Tibial nerve (tissue), 4 donors: Measurements from ENCODE around the gene SLAMF1. TPM values are rescaled to one million over a fixed set of nuclear protein-coding genes. Genes with fewer than 3 reads are reported as not detected.

Experiments
- DNase-seq, 2 donors: peaks; one replicate each; pipeline ENCODE4 v3.0.0-alpha.2; 2019; ENCODE audit warnings: low spot score in 2 of 2
- H3K27ac ChIP-seq, 4 donors: fragments of 200-600 bp; sonication (generic) in 3 of 4; one replicate each; pipeline ENCODE4 v1.5.1; 2017 to 2019; ENCODE audit warnings: mild to moderate bottlenecking in 1 of 4
- H3K27me3 ChIP-seq, 2 donors: fragments of 200-600 bp; sonication (generic) in 1 of 2; one replicate each; pipeline versions ENCODE4 v1.5.1 to v1.6.0; 2017 to 2019
- H3K36me3 ChIP-seq, 3 donors: fragments of 200-600 bp; sonication (generic); one replicate each; pipeline ENCODE4 v1.5.1; 2018 to 2019
- H3K4me1 ChIP-seq, 4 donors: fragments of 200-600 bp; sonication (generic) in 3 of 4; one replicate each; pipeline ENCODE4 v1.5.1; 2017 to 2019
- H3K4me3 ChIP-seq, 4 donors: fragments of 200-600 bp; sonication (generic) in 3 of 4; one replicate each; pipeline ENCODE4 v1.5.1; 2017 to 2019; ENCODE audit warnings: mild to moderate bottlenecking in 1 of 4, moderate library complexity in 1 of 4
- H3K9me3 ChIP-seq, 4 donors: fragments of 200-600 bp; sonication (generic) in 3 of 4; one replicate each; pipeline ENCODE4 v1.5.1; 2017 to 2019
- EP300 ChIP-seq, 2 donors: sonication (generic); formaldehyde crosslinking; IDR thresholded peaks; one replicate each; pipeline ENCODE4 v1.6.1; 2017; ENCODE audit warnings: antibody characterized with exemption in 2 of 2, mild to moderate bottlenecking in 1 of 2
- POLR2A ChIP-seq, 2 donors: fragments of 450-650 bp; IDR thresholded peaks; one replicate each; pipeline ENCODE4 v1.6.1; 2017; ENCODE audit warnings: antibody characterized with exemption in 2 of 2, mild to moderate bottlenecking in 2 of 2, moderate library complexity in 2 of 2
- WGBS, 2 donors: methylation state at CpG; one replicate each; pipeline ENCODE4 v1.1.5; 2018; 5-methylcytosine and 5-hydroxymethylcytosine counted together
- total RNA-seq, 4 donors: library from RNA; depleted of rRNA; stranded (reverse); fragments of >200 nt; gene quantifications; one replicate each; pipeline ENCODE4 v1.1.0, GENCODE V29; 2016
- TF ChIP-seq, protein P1 (sequence below), 5 experiments: fragments of 200-600 bp in 3 of 5; fragments of 450-650 bp in 2 of 5; sonication (generic) in 3 of 5; IDR thresholded peaks; one replicate each; pipeline ENCODE4 v1.5.1; 2016 to 2019; ENCODE audit warnings: antibody characterized with exemption in 5 of 5, mild to moderate bottlenecking in 3 of 5, moderate library complexity in 2 of 5

Gene SLAMF1
- total RNA-seq, 4 donors from 2014 or later: 0.39 to 1.3 TPM; not detected in 2

DNA sequence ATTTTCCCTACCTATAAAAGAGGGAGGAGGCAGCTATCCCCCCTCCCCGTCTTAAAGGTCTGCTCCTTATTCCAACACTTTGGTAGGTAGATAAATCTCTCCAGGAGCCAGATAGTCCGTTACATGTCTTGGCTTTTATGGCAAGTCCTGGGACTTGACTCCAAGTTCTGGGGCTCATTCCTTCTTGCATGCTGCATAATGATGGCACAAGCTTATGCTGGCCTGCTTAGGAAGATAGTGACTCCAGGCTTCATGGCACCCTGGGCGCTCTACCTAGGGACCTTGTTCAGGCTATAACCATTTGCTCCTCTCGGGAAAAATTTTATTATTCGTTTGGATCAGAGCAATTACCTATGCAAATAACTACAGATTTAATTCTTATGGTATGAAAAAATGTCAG lies 3.7 kb downstream of the SLAMF1 start:
- WGBS, 2 donors: 82 to 86% methylated on average over 5 of the region's 5 CpGs
- H3K4me3 ChIP-seq: no peak overlapping the region
- no peak for DNase-seq

DNA sequence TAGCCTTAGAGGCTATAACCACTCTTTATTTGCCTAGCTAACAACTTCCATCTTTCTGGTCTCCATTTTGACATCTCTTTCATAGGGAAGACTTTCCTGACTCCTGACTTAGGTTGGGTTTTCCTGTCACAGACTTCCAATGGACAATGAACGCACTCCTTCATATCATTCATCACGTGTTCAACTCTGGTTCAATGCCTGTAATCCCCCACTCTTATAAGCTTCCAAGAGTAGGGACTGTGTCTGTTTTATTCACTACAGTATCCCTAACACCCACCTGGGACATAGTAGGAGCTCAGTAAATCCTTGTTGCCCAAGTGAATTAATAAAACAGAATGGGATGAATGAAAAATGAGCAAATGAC lies 4.6 kb downstream of the SLAMF1 start:
- Histone ChIP-seq H3K27ac (peak overlapping the region in 1 of 4 donors; percentile 25), H3K9me3 (no peaks in the 10 kb centered on the region), H3K4me1 (peaks cover 0 to 4% (median 1%) of the 10 kb centered on the region in 4 donors), H3K27me3 (no peaks in the 10 kb centered on the region), H3K36me3 (no peaks in the 10 kb centered on the region), H3K4me3 (no peak overlapping the region)
- no peak for DNase-seq
- TF ChIP-seq, protein P1, sequence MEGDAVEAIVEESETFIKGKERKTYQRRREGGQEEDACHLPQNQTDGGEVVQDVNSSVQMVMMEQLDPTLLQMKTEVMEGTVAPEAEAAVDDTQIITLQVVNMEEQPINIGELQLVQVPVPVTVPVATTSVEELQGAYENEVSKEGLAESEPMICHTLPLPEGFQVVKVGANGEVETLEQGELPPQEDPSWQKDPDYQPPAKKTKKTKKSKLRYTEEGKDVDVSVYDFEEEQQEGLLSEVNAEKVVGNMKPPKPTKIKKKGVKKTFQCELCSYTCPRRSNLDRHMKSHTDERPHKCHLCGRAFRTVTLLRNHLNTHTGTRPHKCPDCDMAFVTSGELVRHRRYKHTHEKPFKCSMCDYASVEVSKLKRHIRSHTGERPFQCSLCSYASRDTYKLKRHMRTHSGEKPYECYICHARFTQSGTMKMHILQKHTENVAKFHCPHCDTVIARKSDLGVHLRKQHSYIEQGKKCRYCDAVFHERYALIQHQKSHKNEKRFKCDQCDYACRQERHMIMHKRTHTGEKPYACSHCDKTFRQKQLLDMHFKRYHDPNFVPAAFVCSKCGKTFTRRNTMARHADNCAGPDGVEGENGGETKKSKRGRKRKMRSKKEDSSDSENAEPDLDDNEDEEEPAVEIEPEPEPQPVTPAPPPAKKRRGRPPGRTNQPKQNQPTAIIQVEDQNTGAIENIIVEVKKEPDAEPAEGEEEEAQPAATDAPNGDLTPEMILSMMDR (IDR thresholded peaks at IDR 0.05): no peak
- WGBS, 2 donors: 89 to 92% methylated on average over 2 of the region's 2 CpGs

More for the DNA sequence above, 3.7 kb downstream of the SLAMF1 start:
- H3K36me3 ChIP-seq: no peaks in the 10 kb centered on the region
- H3K4me1 ChIP-seq: peaks cover 0 to 3% (median 0%) of the 10 kb centered on the region in 4 donors
- TF ChIP-seq, protein P1 (IDR thresholded peaks at IDR 0.05): no peak
- TF ChIP-seq EP300 (IDR thresholded peaks at IDR 0.05): no peak
- no peak for TF ChIP-seq POLR2A (IDR thresholded peaks at IDR 0.05)
- no peaks in the 10 kb centered on the region for H3K9me3 ChIP-seq
- no peaks in the 10 kb centered on the region for H3K27me3 ChIP-seq
- H3K27ac ChIP-seq: no peak overlapping the region

DNA sequence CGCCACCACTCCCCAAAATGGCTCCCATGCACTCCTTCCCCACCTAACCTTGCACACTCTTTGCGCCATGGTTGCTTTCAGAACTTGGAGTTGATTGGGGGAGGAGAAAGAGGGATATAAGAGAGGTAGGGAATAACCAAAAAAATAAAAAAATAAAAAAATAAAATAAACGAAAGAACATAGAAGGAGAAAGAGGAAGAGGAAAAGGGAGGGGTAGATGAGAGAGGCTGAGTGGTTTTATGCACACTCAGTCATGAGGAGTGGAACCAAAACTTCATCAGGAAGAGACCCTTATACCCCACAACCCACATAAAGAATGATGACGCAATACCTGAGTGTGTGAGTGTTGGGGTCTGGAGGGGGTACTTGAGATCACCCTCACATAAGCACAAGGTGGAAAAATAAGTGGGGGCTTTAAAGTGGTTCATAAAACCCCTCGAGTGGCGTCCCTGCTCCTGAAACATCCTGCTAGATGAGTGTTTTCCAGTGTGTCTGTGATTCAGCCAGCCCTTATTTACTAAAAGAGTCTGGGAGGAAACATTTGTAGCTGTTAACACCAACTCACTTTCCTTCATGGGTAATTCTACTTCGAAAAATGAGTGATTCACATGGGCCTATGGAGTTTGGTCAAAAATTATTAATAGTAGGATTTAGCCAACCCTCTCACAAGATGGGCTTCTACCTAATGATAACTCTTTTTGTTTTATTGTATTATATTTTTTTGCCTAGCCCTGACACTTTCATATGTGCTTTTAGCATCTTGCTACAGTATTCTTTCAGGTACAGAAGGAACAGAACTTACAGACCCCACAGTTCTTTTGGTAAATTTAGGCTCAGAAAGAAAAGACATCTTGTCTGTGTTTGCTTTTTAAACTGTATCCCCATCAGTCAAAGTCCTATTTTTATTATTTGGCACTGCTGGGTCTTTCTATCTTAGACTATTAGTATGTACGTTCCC lies 5.2 kb downstream of the SLAMF1 start:
- DNase-seq: no peak
- Histone ChIP-seq H3K4me3 (no peak overlapping the region), H3K4me1 (peaks cover 0 to 4% (median 1%) of the 10 kb centered on the region in 4 donors), H3K9me3 (no peaks in the 10 kb centered on the region), H3K27ac (peak overlapping the region in 1 of 4 donors; percentile 25), H3K36me3 (no peaks in the 10 kb centered on the region), H3K27me3 (no peaks in the 10 kb centered on the region)
- TF ChIP-seq POLR2A (IDR thresholded peaks at IDR 0.05) (no peak), EP300 (IDR thresholded peaks at IDR 0.05) (no peak)
- TF ChIP-seq, protein P1 (IDR thresholded peaks at IDR 0.05): no peak
- 76 to 85% methylated on average over 8 of the region's 8 CpGs for WGBS, 2 donors

DNA sequence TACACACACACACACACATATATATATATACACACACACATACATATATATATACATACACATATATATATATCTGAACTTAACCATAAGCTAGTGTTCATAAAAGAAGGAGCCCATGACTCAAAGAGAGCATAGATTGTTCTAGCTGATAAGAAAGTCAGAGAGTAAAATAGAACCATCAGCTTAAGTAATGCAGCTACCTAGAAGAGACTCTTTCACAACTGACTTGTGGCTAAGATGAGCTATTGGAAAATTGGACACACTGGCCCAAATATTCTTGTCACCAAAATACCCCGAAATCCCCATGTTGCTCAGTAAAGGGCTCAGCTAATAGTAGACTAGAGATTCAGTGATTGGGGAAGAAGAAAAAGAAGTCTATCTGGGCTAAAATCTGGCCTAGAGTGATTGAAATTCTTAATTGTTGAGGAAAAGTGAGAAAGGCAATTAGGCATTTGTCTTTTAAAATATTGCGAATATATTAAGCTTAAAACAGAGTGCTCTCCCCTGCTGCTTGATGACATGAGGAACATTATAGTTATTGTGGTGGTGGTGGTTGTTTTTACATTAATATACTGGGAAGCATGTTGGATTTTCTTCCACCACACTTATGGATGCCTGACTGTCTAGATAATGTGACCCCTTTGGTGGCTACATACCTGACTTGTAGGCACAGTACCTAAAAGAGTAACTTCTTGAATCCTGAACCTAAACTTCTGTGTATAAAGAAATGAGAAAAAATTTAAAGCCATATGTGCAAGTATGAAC lies 6.3 kb downstream of the SLAMF1 start:
- Histone ChIP-seq H3K27me3 (no peaks in the 10 kb centered on the region), H3K4me3 (no peak overlapping the region), H3K36me3 (no peaks in the 10 kb centered on the region), H3K4me1 (peaks cover 0 to 4% (median 1%) of the 10 kb centered on the region in 4 donors), H3K27ac (peak overlapping the region in 1 of 4 donors; percentile 25), H3K9me3 (no peaks in the 10 kb centered on the region)
- DNase-seq: no peak
- TF ChIP-seq EP300 (IDR thresholded peaks at IDR 0.05): no peak
- TF ChIP-seq, protein P1 (IDR thresholded peaks at IDR 0.05): no peak
- TF ChIP-seq POLR2A (IDR thresholded peaks at IDR 0.05): no peak
- 92 to 95% methylated on average over 2 of the region's 2 CpGs for WGBS, 2 donors

DNA sequence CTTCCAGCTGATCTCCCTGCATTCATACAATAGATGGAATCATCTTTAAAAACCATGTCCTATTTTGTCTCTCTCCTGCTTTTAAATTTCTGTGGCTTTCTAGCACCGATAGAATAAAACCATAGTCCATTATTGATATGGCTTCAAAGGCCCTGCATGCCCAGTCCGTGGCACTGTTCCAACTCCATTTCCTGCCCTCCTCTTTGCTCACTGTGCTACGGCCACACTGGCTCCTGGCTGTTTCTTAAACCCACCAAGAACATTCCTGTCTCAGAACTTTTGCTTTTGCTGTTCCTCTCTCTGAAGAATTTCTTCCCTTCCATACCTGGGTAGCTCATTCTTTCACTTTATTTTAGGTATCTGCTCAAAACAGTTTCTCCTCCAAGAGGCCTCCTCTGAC lies 7.2 kb downstream of the SLAMF1 start:
- DNase-seq: no peak
- 26 to 31% methylated on average over 3 of the region's 3 CpGs for WGBS, 2 donors
- peaks cover 0 to 4% (median 1%) of the 10 kb centered on the region in 4 donors for H3K4me1 ChIP-seq
- H3K36me3 ChIP-seq: no peaks in the 10 kb centered on the region
- H3K27ac ChIP-seq: peak overlapping the region in 1 of 4 donors; percentile 26
- no peaks in the 10 kb centered on the region for H3K9me3 ChIP-seq
- no peaks in the 10 kb centered on the region for H3K27me3 ChIP-seq
- H3K4me3 ChIP-seq: no peak overlapping the region
- TF ChIP-seq, protein P1 (IDR thresholded peaks at IDR 0.05): no peak
- TF ChIP-seq EP300 (IDR thresholded peaks at IDR 0.05) (no peak), POLR2A (IDR thresholded peaks at IDR 0.05) (no peak)
